Omental fat pad (tissue), 4 donors: ENCODE data around the gene HAPLN3. TPM values are rescaled to one million over a fixed set of nuclear protein-coding genes. Genes with fewer than 3 reads are reported as not detected.

Experiments
- ATAC-seq: fragments of 150-250 bp; one replicate; pipeline ENCODE4 v1.9.1; 2016; ENCODE audit warnings: mild to moderate bottlenecking, moderate library complexity; ENCODE audit not compliant: low FRiP score
- DNase-seq: peaks from one replicate; pipeline ENCODE4 v3.0.0-alpha.2; 2019; ENCODE audit warnings: low spot score
- CTCF ChIP-seq, 3 donors: fragments of 450-650 bp; IDR thresholded peaks; one replicate each; pipeline ENCODE4 v1.5.1; 2016 to 2017; ENCODE audit warnings: antibody characterized with exemption in 3 of 3, mild to moderate bottlenecking in 3 of 3, moderate library complexity in 2 of 3
- total RNA-seq, 4 donors: library from RNA; depleted of rRNA; stranded (reverse); fragments of >200 nt; gene quantifications; one replicate each; pipeline ENCODE4 v1.1.0, GENCODE V29; 2016

HAPLN3 gene
- total RNA-seq, 4 donors from 2014 or later: 7.2 to 56.2 (median 31.0) TPM

DNA sequence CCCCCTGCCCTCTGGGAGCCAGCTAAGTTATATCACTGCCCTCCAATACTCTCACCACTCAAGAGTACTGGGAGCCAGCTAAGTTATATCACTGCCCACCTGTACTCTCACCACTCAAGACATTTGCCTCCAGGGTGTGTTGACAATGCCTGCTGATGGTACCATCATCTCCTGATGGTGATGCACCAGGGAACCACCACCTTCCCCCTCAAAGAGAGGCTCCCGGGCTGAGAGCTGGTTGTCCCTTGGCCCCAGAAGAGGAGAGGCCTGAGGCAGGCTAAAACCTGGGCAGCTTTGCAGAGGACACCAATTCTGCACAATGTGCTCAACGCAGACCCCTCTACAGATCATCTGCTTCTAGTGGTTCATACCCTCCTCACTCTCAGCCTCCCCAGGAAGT, 7.5 kb upstream of the HAPLN3 start:
- no peak for TF ChIP-seq CTCF (IDR thresholded peaks at IDR 0.05)
- ATAC-seq (no peak), DNase-seq (no peak)

GRCh38 chr15:88902221-88902835, 7.0 kb upstream of the HAPLN3 start:
- no peak for DNase-seq
- TF ChIP-seq CTCF (IDR thresholded peaks at IDR 0.05): no peak
- no peak for ATAC-seq

DNA sequence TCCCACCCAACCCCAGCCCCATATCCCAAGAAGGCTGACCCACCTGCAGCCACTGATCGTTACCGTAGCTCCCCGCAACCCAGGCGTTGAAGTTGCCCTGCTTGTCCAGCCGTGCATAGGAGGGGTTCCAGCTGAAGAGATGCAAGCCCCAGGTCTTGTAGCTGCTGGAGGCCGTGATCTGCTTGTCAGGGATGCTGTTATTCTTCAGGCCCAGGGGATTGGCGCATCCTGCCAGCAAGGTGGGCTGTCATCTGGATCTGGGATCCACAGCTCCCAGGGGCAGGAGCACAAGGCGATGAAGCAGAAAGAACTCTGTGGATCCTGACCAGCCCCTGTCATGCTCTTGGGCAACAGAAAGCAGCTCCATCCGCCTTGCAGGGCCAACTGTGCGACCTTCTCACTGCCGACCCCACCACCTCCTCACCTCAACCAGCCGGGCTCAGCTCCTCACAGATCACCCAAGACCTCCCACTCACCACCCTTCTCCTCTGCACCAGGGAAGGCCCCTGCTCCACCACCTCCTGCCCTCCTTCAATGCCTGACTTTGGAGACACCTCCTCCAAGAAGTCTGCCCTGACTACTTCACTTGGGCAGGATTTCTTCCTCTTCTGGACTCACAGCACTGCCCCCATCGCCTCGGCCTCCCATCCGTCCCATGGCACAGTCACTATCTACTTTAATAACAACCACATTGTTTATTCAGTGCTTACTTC, 6.3 kb upstream of the HAPLN3 start:
- no peak for TF ChIP-seq CTCF (IDR thresholded peaks at IDR 0.05)
- no peak for ATAC-seq
- no peak for DNase-seq

GRCh38 chr15:88900982-88901418, 5.7 kb upstream of the HAPLN3 start:
- TF ChIP-seq CTCF (IDR thresholded peaks at IDR 0.05): no peak
- no peak for DNase-seq

GRCh38 chr15:88900309-88900981, 5.1 kb upstream of the HAPLN3 start:
- DNase-seq (no peak), ATAC-seq (no peak)
- no peak for TF ChIP-seq CTCF (IDR thresholded peaks at IDR 0.05)

More at GRCh38 chr15:88900982-88901418, 5.7 kb upstream of the HAPLN3 start:
- ATAC-seq: no peak

GRCh38 chr15:88899251-88899650, 3.9 kb upstream of the HAPLN3 start:
- no peak for ATAC-seq
- no peak for TF ChIP-seq CTCF (IDR thresholded peaks at IDR 0.05)
- no peak for DNase-seq
